Measurements from ENCODE around the gene CABP4. TPM values are rescaled to one million over a fixed set of nuclear protein-coding genes. Genes with fewer than 3 reads are reported as not detected.
A peak's percentile ranks its signal among the peaks of the same experiment; 100 is the strongest.

The CABP4 gene
- total RNA-seq, 1 donor from 2014 or later: 0.35 TPM

- Mint-ChIP-seq H3K27ac (ENCODE audit: unreplicated experiment) (no peak overlapping the region), H3K9me3 (ENCODE audit: unreplicated experiment) (no peaks in the 10 kb centered on the region), H3K4me3 (ENCODE audit: unreplicated experiment) (no peak overlapping the region), H3K36me3 (ENCODE audit: unreplicated experiment) (no peaks in the 10 kb centered on the region), H3K27me3 (ENCODE audit: unreplicated experiment) (peaks cover 2% of the 10 kb centered on the region), H3K4me1 (ENCODE audit: unreplicated experiment) (no peaks in the 10 kb centered on the region)
- DNase-seq (ENCODE audit: extremely low spot score, unreplicated experiment): no peak
- no peak for TF ChIP-seq CTCF (IDR thresholded peaks at IDR 0.05)
Measured at GRCh38 chr11:67453816-67454732, 1.1 kb upstream of the CABP4 start.

- no peak for TF ChIP-seq CTCF (IDR thresholded peaks at IDR 0.05)
- Mint-ChIP-seq H3K4me3 (ENCODE audit: unreplicated experiment) (no peak overlapping the region), H3K27me3 (ENCODE audit: unreplicated experiment) (peaks cover 2% of the 10 kb centered on the region), H3K36me3 (ENCODE audit: unreplicated experiment) (no peaks in the 10 kb centered on the region), H3K9me3 (ENCODE audit: unreplicated experiment) (no peaks in the 10 kb centered on the region), H3K27ac (ENCODE audit: unreplicated experiment) (no peak overlapping the region), H3K4me1 (ENCODE audit: unreplicated experiment) (no peaks in the 10 kb centered on the region)
- DNase-seq (ENCODE audit: extremely low spot score, unreplicated experiment): no peak
Measured at GRCh38 chr11:67456068-67456705, 1.0 kb downstream of the CABP4 start.

- no peaks in the 10 kb centered on the region for H3K9me3 Mint-ChIP-seq (ENCODE audit: unreplicated experiment)
- H3K4me3 Mint-ChIP-seq (ENCODE audit: unreplicated experiment): no peak overlapping the region
- no peak for DNase-seq (ENCODE audit: extremely low spot score, unreplicated experiment)
- peaks cover 2% of the 10 kb centered on the region for H3K27me3 Mint-ChIP-seq (ENCODE audit: unreplicated experiment)
- H3K36me3 Mint-ChIP-seq (ENCODE audit: unreplicated experiment): no peaks in the 10 kb centered on the region
- no peak for TF ChIP-seq CTCF (IDR thresholded peaks at IDR 0.05)
- H3K27ac Mint-ChIP-seq (ENCODE audit: unreplicated experiment): no peak overlapping the region
- no peaks in the 10 kb centered on the region for H3K4me1 Mint-ChIP-seq (ENCODE audit: unreplicated experiment)
Measured at GRCh38 chr11:67457453-67457852, 2.3 kb downstream of the CABP4 start.

- DNase-seq (ENCODE audit: extremely low spot score, unreplicated experiment): no peak
- no peak for TF ChIP-seq CTCF (IDR thresholded peaks at IDR 0.05)
- no peak overlapping the region for H3K27ac Mint-ChIP-seq (ENCODE audit: unreplicated experiment)
- peaks cover 2% of the 10 kb centered on the region for H3K27me3 Mint-ChIP-seq (ENCODE audit: unreplicated experiment)
- H3K9me3 Mint-ChIP-seq (ENCODE audit: unreplicated experiment): no peaks in the 10 kb centered on the region
- no peaks in the 10 kb centered on the region for H3K4me1 Mint-ChIP-seq (ENCODE audit: unreplicated experiment)
- no peak overlapping the region for H3K4me3 Mint-ChIP-seq (ENCODE audit: unreplicated experiment)
- H3K36me3 Mint-ChIP-seq (ENCODE audit: unreplicated experiment): no peaks in the 10 kb centered on the region
Measured at GRCh38 chr11:67458266-67458665, 3.1 kb downstream of the CABP4 start.

- H3K27me3 Mint-ChIP-seq (ENCODE audit: unreplicated experiment): no peaks in the 10 kb centered on the region
- TF ChIP-seq CTCF (IDR thresholded peaks at IDR 0.05): no peak
Measured at GRCh38 chr11:67463186-67463585, 8.0 kb downstream of the CABP4 start.

More at GRCh38 chr11:67463186-67463585, 8.0 kb downstream of the CABP4 start:
- DNase-seq (ENCODE audit: extremely low spot score, unreplicated experiment): no peak
- no peaks in the 10 kb centered on the region for H3K36me3 Mint-ChIP-seq (ENCODE audit: unreplicated experiment)
- peaks cover 22% of the 10 kb centered on the region for H3K4me1 Mint-ChIP-seq (ENCODE audit: unreplicated experiment)
- H3K9me3 Mint-ChIP-seq (ENCODE audit: unreplicated experiment): no peaks in the 10 kb centered on the region
- H3K27ac Mint-ChIP-seq (ENCODE audit: unreplicated experiment): no peak overlapping the region
- peak overlapping the region; percentile 32 for H3K4me3 Mint-ChIP-seq (ENCODE audit: unreplicated experiment)

All from osteocyte (in vitro differentiated cells).